Measurements from ENCODE around the gene MTX1. TPM values are rescaled to one million over a fixed set of nuclear protein-coding genes. Genes with fewer than 3 reads are reported as not detected.
"Not testable (repeated sequence)": the region's sequence is repeated elsewhere in the genome, so short reads cannot be mapped to it uniquely, and the experiment has no call there.

The MTX1 gene
- total RNA-seq, 2 donors from 2014 or later: 47.3 to 63.2 TPM

DNA sequence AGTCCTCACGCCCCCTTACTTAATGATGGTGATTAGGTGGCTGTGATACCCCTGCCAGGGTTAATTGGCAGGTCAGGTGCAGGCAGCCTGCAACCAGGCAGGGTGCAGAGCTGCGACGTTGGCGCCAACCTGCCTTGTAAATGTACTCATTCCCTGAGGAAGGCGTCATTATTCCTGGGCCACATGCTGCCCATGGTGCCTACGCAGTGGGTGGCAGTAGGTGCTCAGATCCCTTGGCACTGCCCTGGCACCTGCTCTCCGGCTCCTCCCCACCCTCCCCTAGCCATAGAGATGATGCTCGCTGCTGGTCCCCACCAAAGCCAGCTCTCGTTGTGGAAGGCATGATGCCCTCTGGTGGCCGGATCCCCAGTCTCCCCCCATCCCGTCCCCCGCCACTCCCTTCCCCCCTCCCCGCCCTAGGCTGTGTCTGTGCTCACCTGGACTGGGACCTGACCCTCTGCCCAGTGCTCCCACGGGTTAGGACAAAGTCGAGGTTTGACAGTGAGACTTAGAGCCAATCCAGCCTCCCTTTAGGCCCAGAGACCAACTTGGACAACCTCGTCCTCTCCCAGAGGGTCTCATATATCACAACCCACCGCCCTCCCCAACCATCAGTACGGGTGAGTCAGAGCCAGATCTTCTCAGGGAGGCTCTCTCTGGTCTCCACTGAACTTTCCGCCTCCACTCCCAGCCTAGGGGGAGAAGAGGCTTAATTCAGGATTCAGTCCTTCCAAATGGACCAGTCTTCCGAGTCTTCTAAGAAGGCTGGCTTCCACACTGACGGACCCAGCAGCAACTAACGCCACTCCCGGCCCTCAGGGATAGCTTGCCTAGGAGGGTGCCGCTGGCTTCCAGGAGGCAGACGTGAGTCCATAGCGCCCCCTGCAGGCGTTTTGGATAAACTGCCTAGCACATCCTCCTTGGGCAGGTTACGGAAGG, 41.1 kb upstream of the MTX1 start:
- 14 to 25% methylated on average over 15 to 28 of the region's 28 CpGs for WGBS, 2 experiments (ENCODE audit: insufficient coverage in 1 of 2, insufficient read length in 1 of 2)
- peak; percentile 97 for DNase-seq
- no peak overlapping the region for H3K9ac ChIP-seq (ENCODE audit: extremely low read depth, low read length, poor library complexity, severe bottlenecking)
- Mint-ChIP-seq H3K4me1 (peaks cover 8% of the 10 kb centered on the region), H3K27me3 (ENCODE audit: insufficient read depth) (no peaks in the 10 kb centered on the region), H3K27ac (no peak overlapping the region), H3K4me3 (peak overlapping the region; percentile 55), H3K9me3 (no peaks in the 10 kb centered on the region), H3K36me3 (ENCODE audit: low read depth) (peaks cover 16% of the 10 kb centered on the region)
- TF ChIP-seq, protein P1, sequence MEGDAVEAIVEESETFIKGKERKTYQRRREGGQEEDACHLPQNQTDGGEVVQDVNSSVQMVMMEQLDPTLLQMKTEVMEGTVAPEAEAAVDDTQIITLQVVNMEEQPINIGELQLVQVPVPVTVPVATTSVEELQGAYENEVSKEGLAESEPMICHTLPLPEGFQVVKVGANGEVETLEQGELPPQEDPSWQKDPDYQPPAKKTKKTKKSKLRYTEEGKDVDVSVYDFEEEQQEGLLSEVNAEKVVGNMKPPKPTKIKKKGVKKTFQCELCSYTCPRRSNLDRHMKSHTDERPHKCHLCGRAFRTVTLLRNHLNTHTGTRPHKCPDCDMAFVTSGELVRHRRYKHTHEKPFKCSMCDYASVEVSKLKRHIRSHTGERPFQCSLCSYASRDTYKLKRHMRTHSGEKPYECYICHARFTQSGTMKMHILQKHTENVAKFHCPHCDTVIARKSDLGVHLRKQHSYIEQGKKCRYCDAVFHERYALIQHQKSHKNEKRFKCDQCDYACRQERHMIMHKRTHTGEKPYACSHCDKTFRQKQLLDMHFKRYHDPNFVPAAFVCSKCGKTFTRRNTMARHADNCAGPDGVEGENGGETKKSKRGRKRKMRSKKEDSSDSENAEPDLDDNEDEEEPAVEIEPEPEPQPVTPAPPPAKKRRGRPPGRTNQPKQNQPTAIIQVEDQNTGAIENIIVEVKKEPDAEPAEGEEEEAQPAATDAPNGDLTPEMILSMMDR (conservative IDR thresholded peaks at IDR 0.05): peak; percentile 84
- H3K4me3 ChIP-seq (ENCODE audit: low read length): peak overlapping the region; percentile 78
- no peak overlapping the region for H3K27ac ChIP-seq (ENCODE audit: low read depth, low read length)
- H3K27me3 ChIP-seq (ENCODE audit: control insufficient read depth, insufficient read depth, low read length, poor library complexity, severe bottlenecking): no peaks in the 10 kb centered on the region
- peaks cover 13% of the 10 kb centered on the region for H3K36me3 ChIP-seq (ENCODE audit: control insufficient read depth, insufficient read depth, low read length)
- H3K9me3 ChIP-seq (ENCODE audit: control insufficient read depth, low read length): no peaks in the 10 kb centered on the region
- H3K4me1 ChIP-seq (ENCODE audit: control insufficient read depth, insufficient read depth, low read length): no peaks in the 10 kb centered on the region

DNA sequence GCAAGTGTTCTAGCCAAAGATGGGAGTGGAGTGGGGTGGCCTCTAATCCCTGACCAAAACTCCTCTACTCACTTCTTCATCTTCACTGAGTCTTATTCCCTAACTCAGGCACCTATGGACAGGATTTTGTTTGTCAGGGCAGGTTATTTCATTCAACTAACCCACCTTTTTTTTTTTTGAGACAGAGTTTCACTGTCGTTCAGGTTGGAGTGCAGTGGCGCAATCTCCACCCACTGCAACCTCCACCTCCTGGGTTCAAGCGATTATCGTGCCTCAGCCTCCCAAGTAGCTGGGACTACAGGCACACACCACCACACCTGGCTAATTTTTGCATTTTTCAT, 40.4 kb upstream of the MTX1 start:
- Mint-ChIP-seq H3K36me3 (ENCODE audit: low read depth) (peaks cover 16% of the 10 kb centered on the region), H3K4me3 (peak overlapping the region; percentile 55)
- not testable (repeated sequence) for H3K27ac Mint-ChIP-seq; H3K9me3 Mint-ChIP-seq; H3K27me3 Mint-ChIP-seq (ENCODE audit: insufficient read depth); H3K27me3 ChIP-seq (ENCODE audit: control insufficient read depth, insufficient read depth, low read length, poor library complexity, severe bottlenecking); H3K9me3 ChIP-seq (ENCODE audit: control insufficient read depth, low read length); DNase-seq; H3K27ac ChIP-seq (ENCODE audit: low read depth, low read length); H3K4me1 ChIP-seq (ENCODE audit: control insufficient read depth, insufficient read depth, low read length); H3K4me3 ChIP-seq (ENCODE audit: low read length); H3K9ac ChIP-seq (ENCODE audit: extremely low read depth, low read length, poor library complexity, severe bottlenecking); H3K4me1 Mint-ChIP-seq
- peaks cover 13% of the 10 kb centered on the region for H3K36me3 ChIP-seq (ENCODE audit: control insufficient read depth, insufficient read depth, low read length)
- 66 to 72% methylated on average over 4 of the region's 4 CpGs for WGBS, 2 experiments (ENCODE audit: insufficient coverage in 1 of 2, insufficient read length in 1 of 2)

DNA sequence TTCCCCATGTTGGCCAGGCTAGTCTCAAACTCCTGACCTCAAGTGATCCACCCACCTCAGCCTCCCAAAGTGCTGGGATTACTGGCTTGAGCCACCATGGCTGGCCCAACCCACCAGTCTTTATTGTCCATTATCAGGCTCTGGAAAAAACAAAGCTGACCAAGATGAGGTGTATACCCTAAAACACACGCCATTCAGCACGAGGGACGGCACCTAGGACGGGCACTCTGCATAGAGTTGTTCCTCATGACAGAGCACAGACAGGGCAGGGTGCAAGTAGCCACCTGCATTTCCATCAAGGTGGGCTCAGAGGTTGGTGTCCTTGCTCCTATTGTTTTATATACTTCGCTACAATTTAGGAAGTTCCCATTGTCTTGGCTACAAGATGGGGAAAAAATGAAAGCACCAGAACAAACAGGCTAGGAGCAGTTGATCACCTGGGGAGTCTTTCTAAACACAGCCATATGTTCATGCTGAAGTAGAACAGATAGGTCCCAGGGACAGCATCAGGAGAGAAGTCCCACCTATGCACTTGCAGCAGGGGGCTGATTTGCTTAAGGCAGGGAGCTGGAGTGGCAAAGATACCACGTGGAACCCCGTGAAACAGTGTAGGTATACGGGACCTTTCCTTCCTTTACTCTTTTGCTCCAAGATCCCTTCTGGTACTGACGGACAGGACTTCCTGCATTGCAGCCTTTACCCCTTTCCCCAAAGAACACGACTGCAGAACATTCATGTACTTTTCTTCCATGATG, 39.9 kb upstream of the MTX1 start:
- Mint-ChIP-seq H3K4me1 (peaks cover 13% of the 10 kb centered on the region), H3K36me3 (ENCODE audit: low read depth) (peaks cover 16% of the 10 kb centered on the region), H3K27me3 (ENCODE audit: insufficient read depth) (peaks cover 2% of the 10 kb centered on the region), H3K27ac (no peak overlapping the region), H3K4me3 (no peak overlapping the region), H3K9me3 (no peaks in the 10 kb centered on the region)
- peak; percentile 35 for DNase-seq
- WGBS, 2 experiments (ENCODE audit: insufficient coverage in 1 of 2, insufficient read length in 1 of 2): 93 to 98% methylated on average over 8 to 10 of the region's 10 CpGs
- no peaks in the 10 kb centered on the region for H3K4me1 ChIP-seq (ENCODE audit: control insufficient read depth, insufficient read depth, low read length)
- no peak overlapping the region for H3K9ac ChIP-seq (ENCODE audit: extremely low read depth, low read length, poor library complexity, severe bottlenecking)
- H3K27ac ChIP-seq (ENCODE audit: low read depth, low read length): no peak overlapping the region
- H3K27me3 ChIP-seq (ENCODE audit: control insufficient read depth, insufficient read depth, low read length, poor library complexity, severe bottlenecking): no peaks in the 10 kb centered on the region
- TF ChIP-seq, protein P1 (conservative IDR thresholded peaks at IDR 0.05): no peak
- no peaks in the 10 kb centered on the region for H3K9me3 ChIP-seq (ENCODE audit: control insufficient read depth, low read length)
- H3K4me3 ChIP-seq (ENCODE audit: low read length): no peak overlapping the region
- H3K36me3 ChIP-seq (ENCODE audit: control insufficient read depth, insufficient read depth, low read length): peaks cover 13% of the 10 kb centered on the region

Data from endodermal cell (in vitro differentiated cells).